IMR-90 (cell line): ENCODE measurements around the gene KDM8. TPM values are rescaled to one million over a fixed set of nuclear protein-coding genes. Genes with fewer than 3 reads are reported as not detected.

Experiments
- CEBPB ChIP-seq: IDR thresholded peaks from 2 replicates; pipeline ENCODE4 v1.6.1; 2012; ENCODE audit warnings: low read depth, low read length, improper control_type of control experiment
- RCOR1 ChIP-seq: IDR thresholded peaks from 2 replicates; pipeline ENCODE4 v1.6.1; 2012; ENCODE audit warnings: mild to moderate bottlenecking, low read length, improper control_type of control experiment; ENCODE audit not compliant: insufficient replicate concordance
- polyA plus RNA-seq, 3 experiments: library from polyadenylated mRNA; depleted of rRNA; stranded (reverse); fragments of >200 nt; gene quantifications; 2 replicates each; pipeline ENCODE4 v1.2.3, GENCODE V29; 2012; ENCODE audit warnings: low replicate concordance in 1 of 3
- total RNA-seq: library from RNA; depleted of rRNA; stranded (reverse); fragments of >200 nt; gene quantifications from 2 replicates; pipeline ENCODE4 v1.2.3, GENCODE V29; 2012

KDM8 gene
- total and polyA plus RNA-seq, 2 of the 4 experiments (the other 2 are of a cell fraction): 3.2 to 3.8 TPM

- TF ChIP-seq RCOR1 (no peak), CEBPB (no peak)
Observed at GRCh38 chr16:27221576-27222248, 18.4 kb downstream of the KDM8 start (continued).
